ENCODE data around the gene MFN2. TPM values are rescaled to one million over a fixed set of nuclear protein-coding genes. Genes with fewer than 3 reads are reported as not detected.
"Not testable (repeated sequence)": the region's sequence is repeated elsewhere in the genome, so short reads cannot be mapped to it uniquely, and the experiment has no call there.

MFN2 gene
- total and polyA plus RNA-seq, 4 donors: 17.2 to 87.8 (median 43.2) TPM

DNA sequence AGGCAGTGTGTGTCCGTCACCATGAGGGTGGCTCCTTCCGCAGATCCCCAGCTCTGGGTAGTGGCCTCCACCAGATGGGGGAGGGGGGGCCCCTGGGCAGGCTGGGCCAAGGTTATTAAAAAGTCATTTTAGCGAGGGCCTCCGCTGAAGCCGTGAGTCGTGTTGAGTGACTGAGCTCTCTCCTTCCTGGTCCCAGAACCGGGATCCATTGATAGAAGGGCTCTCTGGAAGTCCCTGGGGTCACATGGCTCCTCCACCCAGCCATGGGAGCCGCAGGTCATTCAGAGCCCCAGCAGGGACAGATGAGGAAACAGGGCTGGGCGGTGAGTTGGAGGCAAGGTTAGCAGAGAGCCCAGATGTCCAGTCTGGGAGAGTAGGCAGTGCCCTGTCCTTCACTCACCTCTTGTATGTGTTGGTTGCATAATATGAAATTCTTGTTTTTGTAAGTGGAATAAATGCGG is 51.9 kb downstream of the MFN2 start:
- peaks cover 0 to 4% (median 1%) of the 10 kb centered on the region in 4 donors for H3K4me1 ChIP-seq (ENCODE audit: control insufficient read depth in 4 of 4, insufficient read depth in 4 of 4, low read length in 3 of 4)
- no peaks in the 10 kb centered on the region for H3K9me3 ChIP-seq (ENCODE audit: control insufficient read depth in 4 of 4, low read length in 3 of 4)
- 91% methylated on average over 10 of the region's 10 CpGs for WGBS
- H3K27me3 ChIP-seq (ENCODE audit: control insufficient read depth in 4 of 4, insufficient read depth in 4 of 4, low read length in 3 of 4): no peaks in the 10 kb centered on the region
- no peak overlapping the region for H3K4me3 ChIP-seq (ENCODE audit: low read depth in 1 of 3, low read length in 3 of 3)
- no peak for TF ChIP-seq RXRA (IDR thresholded peaks at IDR 0.05)
- TF ChIP-seq, protein P1, sequence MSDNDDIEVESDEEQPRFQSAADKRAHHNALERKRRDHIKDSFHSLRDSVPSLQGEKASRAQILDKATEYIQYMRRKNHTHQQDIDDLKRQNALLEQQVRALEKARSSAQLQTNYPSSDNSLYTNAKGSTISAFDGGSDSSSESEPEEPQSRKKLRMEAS (IDR thresholded peaks at IDR 0.05): no peak
- TF ChIP-seq JUND (IDR thresholded peaks at IDR 0.05): no peak
- TF ChIP-seq TAF1 (conservative IDR thresholded peaks at IDR 0.05): no peak
- TF ChIP-seq FOXA1 (IDR thresholded peaks at IDR 0.05): no peak
- TF ChIP-seq HNF4G (IDR thresholded peaks at IDR 0.05): no peak
- TF ChIP-seq EGR1 (IDR thresholded peaks at IDR 0.05; ENCODE audit: low read depth in 2 of 2): no peak
- no peak for TF ChIP-seq GABPA (IDR thresholded peaks at IDR 0.05 in 1 of 2, conservative IDR thresholded peaks at IDR 0.05 in 1 of 2)
- no peak for TF ChIP-seq NR2F2 (IDR thresholded peaks at IDR 0.05)
- TF ChIP-seq, protein P2, sequence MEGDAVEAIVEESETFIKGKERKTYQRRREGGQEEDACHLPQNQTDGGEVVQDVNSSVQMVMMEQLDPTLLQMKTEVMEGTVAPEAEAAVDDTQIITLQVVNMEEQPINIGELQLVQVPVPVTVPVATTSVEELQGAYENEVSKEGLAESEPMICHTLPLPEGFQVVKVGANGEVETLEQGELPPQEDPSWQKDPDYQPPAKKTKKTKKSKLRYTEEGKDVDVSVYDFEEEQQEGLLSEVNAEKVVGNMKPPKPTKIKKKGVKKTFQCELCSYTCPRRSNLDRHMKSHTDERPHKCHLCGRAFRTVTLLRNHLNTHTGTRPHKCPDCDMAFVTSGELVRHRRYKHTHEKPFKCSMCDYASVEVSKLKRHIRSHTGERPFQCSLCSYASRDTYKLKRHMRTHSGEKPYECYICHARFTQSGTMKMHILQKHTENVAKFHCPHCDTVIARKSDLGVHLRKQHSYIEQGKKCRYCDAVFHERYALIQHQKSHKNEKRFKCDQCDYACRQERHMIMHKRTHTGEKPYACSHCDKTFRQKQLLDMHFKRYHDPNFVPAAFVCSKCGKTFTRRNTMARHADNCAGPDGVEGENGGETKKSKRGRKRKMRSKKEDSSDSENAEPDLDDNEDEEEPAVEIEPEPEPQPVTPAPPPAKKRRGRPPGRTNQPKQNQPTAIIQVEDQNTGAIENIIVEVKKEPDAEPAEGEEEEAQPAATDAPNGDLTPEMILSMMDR (IDR thresholded peaks at IDR 0.05; ENCODE audit: low read depth, low read length, missing input control): no peak
- no peak for TF ChIP-seq YY1 (IDR thresholded peaks at IDR 0.05)
- TF ChIP-seq, protein P3, sequence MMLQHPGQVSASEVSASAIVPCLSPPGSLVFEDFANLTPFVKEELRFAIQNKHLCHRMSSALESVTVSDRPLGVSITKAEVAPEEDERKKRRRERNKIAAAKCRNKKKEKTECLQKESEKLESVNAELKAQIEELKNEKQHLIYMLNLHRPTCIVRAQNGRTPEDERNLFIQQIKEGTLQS (IDR thresholded peaks at IDR 0.05): no peak
- no peak for TF ChIP-seq RAD21 (IDR thresholded peaks at IDR 0.05)
- TF ChIP-seq FOXA2 (IDR thresholded peaks at IDR 0.05): no peak
- no peak for TF ChIP-seq SP1 (IDR thresholded peaks at IDR 0.05)
- TF ChIP-seq HNF4A (conservative IDR thresholded peaks at IDR 0.05): no peak
- TF ChIP-seq, protein P4, sequence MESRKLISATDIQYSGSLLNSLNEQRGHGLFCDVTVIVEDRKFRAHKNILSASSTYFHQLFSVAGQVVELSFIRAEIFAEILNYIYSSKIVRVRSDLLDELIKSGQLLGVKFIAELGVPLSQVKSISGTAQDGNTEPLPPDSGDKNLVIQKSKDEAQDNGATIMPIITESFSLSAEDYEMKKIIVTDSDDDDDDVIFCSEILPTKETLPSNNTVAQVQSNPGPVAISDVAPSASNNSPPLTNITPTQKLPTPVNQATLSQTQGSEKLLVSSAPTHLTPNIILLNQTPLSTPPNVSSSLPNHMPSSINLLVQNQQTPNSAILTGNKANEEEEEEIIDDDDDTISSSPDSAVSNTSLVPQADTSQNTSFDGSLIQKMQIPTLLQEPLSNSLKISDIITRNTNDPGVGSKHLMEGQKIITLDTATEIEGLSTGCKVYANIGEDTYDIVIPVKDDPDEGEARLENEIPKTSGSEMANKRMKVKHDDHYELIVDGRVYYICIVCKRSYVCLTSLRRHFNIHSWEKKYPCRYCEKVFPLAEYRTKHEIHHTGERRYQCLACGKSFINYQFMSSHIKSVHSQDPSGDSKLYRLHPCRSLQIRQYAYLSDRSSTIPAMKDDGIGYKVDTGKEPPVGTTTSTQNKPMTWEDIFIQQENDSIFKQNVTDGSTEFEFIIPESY (IDR thresholded peaks at IDR 0.05): no peak
- TF ChIP-seq, protein P5, sequence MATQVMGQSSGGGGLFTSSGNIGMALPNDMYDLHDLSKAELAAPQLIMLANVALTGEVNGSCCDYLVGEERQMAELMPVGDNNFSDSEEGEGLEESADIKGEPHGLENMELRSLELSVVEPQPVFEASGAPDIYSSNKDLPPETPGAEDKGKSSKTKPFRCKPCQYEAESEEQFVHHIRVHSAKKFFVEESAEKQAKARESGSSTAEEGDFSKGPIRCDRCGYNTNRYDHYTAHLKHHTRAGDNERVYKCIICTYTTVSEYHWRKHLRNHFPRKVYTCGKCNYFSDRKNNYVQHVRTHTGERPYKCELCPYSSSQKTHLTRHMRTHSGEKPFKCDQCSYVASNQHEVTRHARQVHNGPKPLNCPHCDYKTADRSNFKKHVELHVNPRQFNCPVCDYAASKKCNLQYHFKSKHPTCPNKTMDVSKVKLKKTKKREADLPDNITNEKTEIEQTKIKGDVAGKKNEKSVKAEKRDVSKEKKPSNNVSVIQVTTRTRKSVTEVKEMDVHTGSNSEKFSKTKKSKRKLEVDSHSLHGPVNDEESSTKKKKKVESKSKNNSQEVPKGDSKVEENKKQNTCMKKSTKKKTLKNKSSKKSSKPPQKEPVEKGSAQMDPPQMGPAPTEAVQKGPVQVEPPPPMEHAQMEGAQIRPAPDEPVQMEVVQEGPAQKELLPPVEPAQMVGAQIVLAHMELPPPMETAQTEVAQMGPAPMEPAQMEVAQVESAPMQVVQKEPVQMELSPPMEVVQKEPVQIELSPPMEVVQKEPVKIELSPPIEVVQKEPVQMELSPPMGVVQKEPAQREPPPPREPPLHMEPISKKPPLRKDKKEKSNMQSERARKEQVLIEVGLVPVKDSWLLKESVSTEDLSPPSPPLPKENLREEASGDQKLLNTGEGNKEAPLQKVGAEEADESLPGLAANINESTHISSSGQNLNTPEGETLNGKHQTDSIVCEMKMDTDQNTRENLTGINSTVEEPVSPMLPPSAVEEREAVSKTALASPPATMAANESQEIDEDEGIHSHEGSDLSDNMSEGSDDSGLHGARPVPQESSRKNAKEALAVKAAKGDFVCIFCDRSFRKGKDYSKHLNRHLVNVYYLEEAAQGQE (IDR thresholded peaks at IDR 0.05): no peak
- no peak overlapping the region for H3K9ac ChIP-seq (ENCODE audit: low read depth in 1 of 2, low read length in 2 of 2)
- DNase-seq (ENCODE audit: low spot score): no peak
- H3K36me3 ChIP-seq (ENCODE audit: control insufficient read depth in 4 of 4, insufficient read depth in 3 of 4, low read depth in 1 of 4, low read length in 3 of 4): peaks cover 0 to 35% (median 11%) of the 10 kb centered on the region in 4 donors
- H3K27ac ChIP-seq (ENCODE audit: low read depth in 1 of 2, low read length in 2 of 2): no peak overlapping the region

DNA sequence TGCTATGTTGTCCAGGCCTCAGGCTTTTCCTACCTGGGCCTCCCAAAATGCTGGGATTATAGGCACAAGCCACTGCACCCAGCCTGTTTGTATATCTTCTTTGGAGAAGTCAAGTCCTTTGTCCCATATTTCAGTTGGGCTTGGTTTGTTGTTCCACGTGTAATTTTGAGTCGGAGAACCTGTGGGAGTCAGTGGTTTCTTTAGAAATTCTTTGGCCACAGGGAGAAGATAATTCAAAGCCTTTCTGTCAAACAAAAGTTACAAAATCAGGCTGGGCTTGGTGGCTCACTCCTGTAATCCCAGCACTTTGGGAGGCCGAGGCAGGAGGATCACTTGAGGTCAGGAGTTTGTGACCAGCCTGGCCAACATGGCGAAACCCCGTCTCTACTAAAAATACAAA is 53.2 kb downstream of the MFN2 start:
- not testable (repeated sequence) for H3K4me1 ChIP-seq (ENCODE audit: control insufficient read depth in 4 of 4, insufficient read depth in 4 of 4, low read length in 3 of 4); H3K9ac ChIP-seq (ENCODE audit: low read depth in 1 of 2, low read length in 2 of 2); H3K9me3 ChIP-seq (ENCODE audit: control insufficient read depth in 4 of 4, low read length in 3 of 4); H3K4me3 ChIP-seq (ENCODE audit: low read depth in 1 of 3, low read length in 3 of 3); H3K27me3 ChIP-seq (ENCODE audit: control insufficient read depth in 4 of 4, insufficient read depth in 4 of 4, low read length in 3 of 4); H3K27ac ChIP-seq (ENCODE audit: low read depth in 1 of 2, low read length in 2 of 2); DNase-seq (ENCODE audit: low spot score)
- peaks cover 0 to 26% (median 11%) of the 10 kb centered on the region in 4 donors for H3K36me3 ChIP-seq (ENCODE audit: control insufficient read depth in 4 of 4, insufficient read depth in 3 of 4, low read depth in 1 of 4, low read length in 3 of 4)
- 90% methylated on average over 5 of the region's 5 CpGs for WGBS

Measured in liver (tissue), 9 donors.